PC-3 (cell line): Measurements from ENCODE around the gene RPL15. TPM values are rescaled to one million over a fixed set of nuclear protein-coding genes. Genes with fewer than 3 reads are reported as not detected.
A peak's percentile ranks its signal among the peaks of the same experiment; 100 is the strongest.
"Not testable (repeated sequence)": the region's sequence is repeated elsewhere in the genome, so short reads cannot be mapped to it uniquely, and the experiment has no call there.

Source experiments
- ATAC-seq: fragments of 200-7000 bp; cut with Tn5 transposase; 2 replicates; pipeline ENCODE4 v1.9.1; 2020; ENCODE audit warnings: mild to moderate bottlenecking, moderate library complexity
- BruUV-seq: library from RNA; stranded (reverse); fragments of 400-500 nt; replicated peaks from 2 replicates; lab custom pipeline; 2021; lab: Mats Ljungman, UMichigan
- CTCF ChIA-PET: fragments of 300-600 bp; sonication (Branson Sonifier 250); formaldehyde crosslinking; loops from one replicate; lab custom pipeline; 2022; ENCODE audit warnings: antibody characterized with exemption; lab: Charles Lee
- POLR2A ChIA-PET: fragments of 300-600 bp; sonication (Branson Sonifier 250); formaldehyde crosslinking; loops from one replicate; lab custom pipeline; 2022; ENCODE audit warnings: antibody characterized with exemption; ENCODE audit not compliant: unreplicated experiment; lab: Charles Lee
- DNase-seq: peaks from one replicate; pipeline ENCODE4 v3.0.0-alpha.2; 2015
- H2AFZ ChIP-seq: fragments of 300-600 bp; sonication (generic); 2 replicates; pipeline ENCODE4 v1.6.0; 2016; ENCODE audit warnings: antibody characterized with exemption, low read length
- H3F3A ChIP-seq: fragments of 300-600 bp; sonication (generic); one replicate; pipeline ENCODE4 v1.6.0; 2017; ENCODE audit warnings: antibody characterized with exemption, low read length, control low read depth, mild to moderate bottlenecking; ENCODE audit not compliant: unreplicated experiment
- H3K27ac ChIP-seq: fragments of 300-600 bp; sonication (generic); 2 replicates; pipeline ENCODE4 v1.5.1; 2016; ENCODE audit warnings: mild to moderate bottlenecking, low read length
- H3K27me3 ChIP-seq: fragments of 300-600 bp; sonication (generic); 2 replicates; pipeline ENCODE4 v1.6.1; 2016; ENCODE audit warnings: low read length, mixed read lengths
- H3K36me3 ChIP-seq: fragments of 300-600 bp; sonication (generic); 2 replicates; pipeline ENCODE4 v1.6.1; 2016; ENCODE audit warnings: low read depth, mixed run types, low read length, mixed read lengths
- H3K4me1 ChIP-seq: fragments of 300-600 bp; sonication (generic); 2 replicates; pipeline ENCODE4 v1.5.1; 2016; ENCODE audit warnings: low read length; ENCODE audit not compliant: insufficient read depth
- H3K4me2 ChIP-seq: fragments of 300-600 bp; sonication (generic); 2 replicates; pipeline ENCODE4 v1.6.0; 2016; ENCODE audit warnings: low read length
- H3K4me3 ChIP-seq: fragments of 300-600 bp; sonication (generic); 2 replicates; pipeline ENCODE4 v1.5.1; 2016; ENCODE audit warnings: mild to moderate bottlenecking, low read length, mixed read lengths
- H3K79me2 ChIP-seq: fragments of 300-600 bp; sonication (generic); 2 replicates; pipeline ENCODE4 v1.6.1; 2017; ENCODE audit warnings: low read length, mixed read lengths
- H3K9ac ChIP-seq: fragments of 300-600 bp; sonication (generic); 2 replicates; pipeline ENCODE4 v1.6.0; 2016; ENCODE audit warnings: mild to moderate bottlenecking, low read length
- H3K9me2 ChIP-seq: fragments of 300-600 bp; sonication (generic); replicated peaks from 2 replicates; pipeline ENCODE4 v1.6.1; 2016; ENCODE audit warnings: mixed run types, low read length, mixed read lengths
- H3K9me3 ChIP-seq: fragments of 300-600 bp; sonication (generic); 2 replicates; pipeline ENCODE4 v1.6.1; 2016; ENCODE audit warnings: low read length, mixed read lengths
- H4K20me1 ChIP-seq: fragments of 300-600 bp; sonication (generic); 2 replicates; pipeline ENCODE4 v1.6.1; 2016; ENCODE audit warnings: low read length, mixed read lengths
- EZH2 ChIP-seq: fragments of 300-600 bp; sonication (generic); IDR thresholded peaks from one replicate; pipeline ENCODE4 v1.6.1; 2017; ENCODE audit warnings: antibody characterized with exemption, mild to moderate bottlenecking, low read length; ENCODE audit not compliant: unreplicated experiment
- EZH2phosphoT487 ChIP-seq: fragments of 300-600 bp; sonication (generic); IDR thresholded peaks from 2 replicates; pipeline ENCODE4 v1.6.1; 2018; ENCODE audit warnings: mild to moderate bottlenecking, antibody characterized with exemption, low read length, borderline replicate concordance
- intact Hi-C: fragments of 100-400 bp; cut with micrococcal nuclease; formaldehyde crosslinking; loops from 2 replicates; pipeline ENCODE4 v1.9.0; 2023
- total RNA-seq: library from RNA; depleted of rRNA; stranded (reverse); fragments of >200 nt; gene quantifications from 2 replicates; pipeline ENCODE4 v1.2.3, GENCODE V29; 2014
- TF ChIP-seq, protein P1 (sequence below): fragments of 300-600 bp; sonication (generic); conservative IDR thresholded peaks from 2 replicates; pipeline ENCODE4 v1.5.1; 2017; ENCODE audit warnings: antibody characterized with exemption, low read depth, mild to moderate bottlenecking, low read length

The RPL15 gene
- total RNA-seq, 1 experiment from 2014 or later: 1,904 TPM

GRCh38 chr3:23918331-23918730 is 1.4 kb downstream of the RPL15 start:
- Histone ChIP-seq H3K36me3 (peaks cover 30% of the 10 kb centered on the region), H3K9ac (peak overlapping the region; percentile 95), H3K4me1 (peaks cover 32% of the 10 kb centered on the region), H3K4me3 (peak overlapping the region; percentile 91), H3K79me2 (peaks cover 65% of the 10 kb centered on the region), H3K4me2 (peak overlapping the region; percentile 95), H4K20me1 (peaks cover 44% of the 10 kb centered on the region)
- H3K9me2 ChIP-seq, H3K27me3 ChIP-seq, BruUV-seq, ATAC-seq, H2AFZ ChIP-seq, H3F3A ChIP-seq, H3K27ac ChIP-seq, H3K9me3 ChIP-seq, CTCF ChIA-PET, DNase-seq: not testable (repeated sequence)
- POLR2A ChIA-PET: interaction anchor here (0.6 kb wide), 1 partner anchor 691 kb away, joined by 3 read pairs; no protein-coding TSS in a partner anchor
- intact Hi-C loops: loop anchor here (5.0 kb wide), 1 partner anchor 39 kb away; no protein-coding TSS in a partner anchor

DNA sequence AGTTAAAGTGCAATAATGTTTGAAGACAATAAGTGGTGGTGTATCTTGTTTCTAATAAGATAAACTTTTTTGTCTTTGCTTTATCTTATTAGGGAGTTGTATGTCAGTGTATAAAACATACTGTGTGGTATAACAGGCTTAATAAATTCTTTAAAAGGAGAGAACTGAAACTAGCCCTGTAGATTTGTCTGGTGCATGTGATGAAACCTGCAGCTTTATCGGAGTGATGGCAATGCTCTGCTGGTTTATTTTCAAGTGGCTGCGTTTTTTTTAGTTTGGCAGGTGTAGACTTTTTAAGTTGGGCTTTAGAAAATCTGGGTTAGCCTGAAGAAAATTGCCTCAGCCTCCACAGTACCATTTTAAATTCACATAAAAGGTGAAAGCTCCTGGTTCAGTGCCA is 2.7 kb downstream of the RPL15 start:
- H3K4me1 ChIP-seq: peaks cover 21% of the 10 kb centered on the region
- BruUV-seq: no TSS peak
- no peak overlapping the region for H2AFZ ChIP-seq
- ATAC-seq: no peak
- H3K79me2 ChIP-seq: peaks cover 52% of the 10 kb centered on the region
- no peak overlapping the region for H3K27ac ChIP-seq
- ChIA-PET POLR2A (no interaction called here), CTCF (no interaction called here)
- H3K36me3 ChIP-seq: peaks cover 30% of the 10 kb centered on the region
- H3K27me3 ChIP-seq: no peaks in the 10 kb centered on the region
- DNase-seq: no peak
- no peak for TF ChIP-seq EZH2phosphoT487
- no peak for TF ChIP-seq EZH2
- TF ChIP-seq, protein P1, sequence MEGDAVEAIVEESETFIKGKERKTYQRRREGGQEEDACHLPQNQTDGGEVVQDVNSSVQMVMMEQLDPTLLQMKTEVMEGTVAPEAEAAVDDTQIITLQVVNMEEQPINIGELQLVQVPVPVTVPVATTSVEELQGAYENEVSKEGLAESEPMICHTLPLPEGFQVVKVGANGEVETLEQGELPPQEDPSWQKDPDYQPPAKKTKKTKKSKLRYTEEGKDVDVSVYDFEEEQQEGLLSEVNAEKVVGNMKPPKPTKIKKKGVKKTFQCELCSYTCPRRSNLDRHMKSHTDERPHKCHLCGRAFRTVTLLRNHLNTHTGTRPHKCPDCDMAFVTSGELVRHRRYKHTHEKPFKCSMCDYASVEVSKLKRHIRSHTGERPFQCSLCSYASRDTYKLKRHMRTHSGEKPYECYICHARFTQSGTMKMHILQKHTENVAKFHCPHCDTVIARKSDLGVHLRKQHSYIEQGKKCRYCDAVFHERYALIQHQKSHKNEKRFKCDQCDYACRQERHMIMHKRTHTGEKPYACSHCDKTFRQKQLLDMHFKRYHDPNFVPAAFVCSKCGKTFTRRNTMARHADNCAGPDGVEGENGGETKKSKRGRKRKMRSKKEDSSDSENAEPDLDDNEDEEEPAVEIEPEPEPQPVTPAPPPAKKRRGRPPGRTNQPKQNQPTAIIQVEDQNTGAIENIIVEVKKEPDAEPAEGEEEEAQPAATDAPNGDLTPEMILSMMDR: no peak
- H3K9me3 ChIP-seq: no peaks in the 10 kb centered on the region
- H3K4me3 ChIP-seq: peak overlapping the region; percentile 8; the same call in 1 of the 2 replicates
- no peak overlapping the region for H3K9ac ChIP-seq
- intact Hi-C loops: loop anchor here (5.0 kb wide), 1 partner anchor 38 kb away; no protein-coding TSS in a partner anchor
- H3F3A ChIP-seq: peaks cover 7% of the 10 kb centered on the region
- peak overlapping the region; percentile 7 for H3K4me2 ChIP-seq
- peaks cover 39% of the 10 kb centered on the region for H4K20me1 ChIP-seq
- H3K9me2 ChIP-seq: no peaks in the 10 kb centered on the region

DNA sequence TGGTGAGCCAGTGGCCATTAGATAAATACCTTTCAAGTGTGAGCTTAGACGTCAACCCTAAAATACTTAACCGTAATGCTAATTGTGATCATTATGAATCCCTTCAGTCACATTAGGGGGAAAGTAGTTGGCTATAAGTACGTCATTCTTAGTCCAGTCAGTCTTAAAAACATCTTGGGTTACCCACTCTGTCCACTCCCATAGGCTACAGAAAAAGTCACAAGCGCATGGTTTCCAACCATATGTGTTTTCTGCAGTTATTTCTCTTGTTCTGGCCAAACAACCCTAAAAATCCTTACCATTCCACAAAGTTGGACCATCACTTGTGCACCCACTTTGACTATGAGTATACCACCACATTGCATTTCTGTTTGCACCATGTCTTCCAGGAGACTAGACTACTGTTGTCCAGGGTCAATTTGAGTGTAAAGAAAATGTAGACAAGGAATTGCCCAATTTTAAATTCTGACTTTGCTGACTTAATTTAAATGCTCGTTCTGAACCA is 3.3 kb downstream of the RPL15 start:
- no peak for TF ChIP-seq EZH2phosphoT487
- TF ChIP-seq, protein P1: no peak
- no peak for TF ChIP-seq EZH2
- peaks cover 46% of the 10 kb centered on the region for H3K79me2 ChIP-seq
- H3K9me2 ChIP-seq: no peaks in the 10 kb centered on the region
- ATAC-seq (no peak), DNase-seq (no peak)
- H3K4me2 ChIP-seq: peak overlapping the region; percentile 7; the same call in 1 of the 2 replicates
- CTCF ChIA-PET: interaction anchor here (0.7 kb wide), 1 partner anchor 149 kb away, joined by 3 read pairs; no protein-coding TSS in a partner anchor
- H3K27me3 ChIP-seq: no peaks in the 10 kb centered on the region
- H3K9ac ChIP-seq: no peak overlapping the region
- H3F3A ChIP-seq: peaks cover 7% of the 10 kb centered on the region
- no peaks in the 10 kb centered on the region for H3K9me3 ChIP-seq
- intact Hi-C loops: no loop called here
- H3K4me1 ChIP-seq: peaks cover 15% of the 10 kb centered on the region
- H3K4me3 ChIP-seq: 0 out of 2 replicates have a peak overlapping the region, but pooled peaks have one; percentile 8
- no peak overlapping the region for H3K27ac ChIP-seq
- H2AFZ ChIP-seq: no peak overlapping the region
- peaks cover 39% of the 10 kb centered on the region for H4K20me1 ChIP-seq
- H3K36me3 ChIP-seq: peaks cover 30% of the 10 kb centered on the region
- POLR2A ChIA-PET: no interaction called here
- BruUV-seq: no TSS peak
